Trophoblast cell (in vitro differentiated cells and primary cell): Measurements from ENCODE around the gene ITGB7.

Source experiments
- DNase-seq, 2 donors: peaks; one replicate each; pipeline ENCODE4 v3.0.0-alpha.2; 2016
- H2AFZ ChIP-seq: 2 replicates; pipeline ENCODE4 v1.6.1; 2013; ENCODE audit warnings: low read length, moderate library complexity, mild to moderate bottlenecking; ENCODE audit not compliant: insufficient read depth, poor library complexity
- H2AK5ac ChIP-seq: 2 replicates; pipeline ENCODE4 v1.6.1; 2013; ENCODE audit warnings: mild to moderate bottlenecking, low read length
- H2BK120ac ChIP-seq: 2 replicates; pipeline ENCODE4 v1.6.1; 2013; ENCODE audit warnings: low read length, mild to moderate bottlenecking, moderate library complexity; ENCODE audit not compliant: insufficient read depth, poor library complexity
- H2BK12ac ChIP-seq: 2 replicates; pipeline ENCODE4 v1.6.1; 2013; ENCODE audit warnings: mild to moderate bottlenecking, low read length, moderate library complexity
- H2BK5ac ChIP-seq: 2 replicates; pipeline ENCODE4 v1.6.1; 2013; ENCODE audit warnings: low read length, low read depth, moderate library complexity, mild to moderate bottlenecking; ENCODE audit not compliant: poor library complexity
- H3K14ac ChIP-seq: 2 replicates; pipeline ENCODE4 v1.6.1; 2013; ENCODE audit warnings: mild to moderate bottlenecking, low read length
- H3K18ac ChIP-seq: 2 replicates; pipeline ENCODE4 v1.6.1; 2013; ENCODE audit warnings: mild to moderate bottlenecking, low read length
- H3K23ac ChIP-seq: 2 replicates; pipeline ENCODE4 v1.6.1; 2013; ENCODE audit warnings: low read length
- H3K27ac ChIP-seq: 2 replicates; pipeline ENCODE4 v1.5.1; 2013; ENCODE audit warnings: low read depth, mild to moderate bottlenecking, inconsistent platforms, low read length, moderate library complexity
- H3K27me3 ChIP-seq: 2 replicates; pipeline ENCODE4 v1.6.1; 2013; ENCODE audit warnings: inconsistent platforms, mild to moderate bottlenecking, low read length, moderate library complexity; ENCODE audit not compliant: insufficient read depth
- H3K36me3 ChIP-seq, 2 experiments: 1 replicate in 1 of 2; 2 replicates in 1 of 2; pipeline ENCODE4 v1.6.1; 2013; ENCODE audit warnings: low read length in 2 of 2, mild to moderate bottlenecking in 2 of 2, moderate library complexity in 1 of 2; ENCODE audit not compliant: insufficient read depth in 2 of 2, control insufficient read depth in 1 of 2
- H3K4ac ChIP-seq: 2 replicates; pipeline ENCODE4 v1.6.1; 2013; ENCODE audit warnings: low read depth, mild to moderate bottlenecking, low read length, moderate library complexity
- H3K4me1 ChIP-seq, 2 experiments: 1 replicate in 1 of 2; 2 replicates in 1 of 2; pipeline ENCODE4 v1.6.1; 2013; ENCODE audit warnings: low read length in 2 of 2, mild to moderate bottlenecking in 2 of 2, moderate library complexity in 1 of 2; ENCODE audit not compliant: insufficient read depth in 2 of 2, control insufficient read depth in 1 of 2
- H3K4me2 ChIP-seq: 2 replicates; pipeline ENCODE4 v1.6.1; 2013; ENCODE audit warnings: inconsistent platforms, mild to moderate bottlenecking, low read length, moderate library complexity
- H3K4me3 ChIP-seq: 2 replicates; pipeline ENCODE4 v1.5.1; 2013; ENCODE audit warnings: mild to moderate bottlenecking, low read depth, low read length, inconsistent platforms
- H3K79me1 ChIP-seq: one replicate; pipeline ENCODE4 v1.6.1; 2013; ENCODE audit warnings: low read length
- H3K79me2 ChIP-seq: 2 replicates; pipeline ENCODE4 v1.6.1; 2013; ENCODE audit warnings: low read length, mild to moderate bottlenecking; ENCODE audit not compliant: control insufficient read depth, insufficient read depth, poor library complexity
- H3K9ac ChIP-seq: 2 replicates; pipeline ENCODE4 v1.6.1; 2013; ENCODE audit warnings: mild to moderate bottlenecking, low read length
- H3K9me3 ChIP-seq: 2 replicates; pipeline ENCODE4 v1.6.1; 2013; ENCODE audit warnings: low read depth, mild to moderate bottlenecking, control low read depth, inconsistent platforms, low read length; ENCODE audit not compliant: insufficient read depth
- H4K12ac ChIP-seq: 2 replicates; pipeline ENCODE4 v1.6.1; 2013; ENCODE audit warnings: low read depth, mild to moderate bottlenecking, low read length, moderate library complexity
- H4K8ac ChIP-seq: 2 replicates; pipeline ENCODE4 v1.6.1; 2013; ENCODE audit warnings: low read depth, mild to moderate bottlenecking, low read length, moderate library complexity
- H4K91ac ChIP-seq: one replicate; pipeline ENCODE4 v1.6.1; 2013; ENCODE audit warnings: low read depth, mild to moderate bottlenecking, low read length, moderate library complexity
- WGBS: extraction: QIAGEN DNeasy Blood & Tissue Kit; methylation state at CpG from one replicate; pipeline ENCODE4 v1.1.7; 2013; ENCODE audit warnings: missing lambda C conversion rate; ENCODE audit not compliant: insufficient read length, insufficient coverage; ENCODE audit errors: extremely low coverage; 5-methylcytosine and 5-hydroxymethylcytosine counted together

Gene ITGB7

DNA sequence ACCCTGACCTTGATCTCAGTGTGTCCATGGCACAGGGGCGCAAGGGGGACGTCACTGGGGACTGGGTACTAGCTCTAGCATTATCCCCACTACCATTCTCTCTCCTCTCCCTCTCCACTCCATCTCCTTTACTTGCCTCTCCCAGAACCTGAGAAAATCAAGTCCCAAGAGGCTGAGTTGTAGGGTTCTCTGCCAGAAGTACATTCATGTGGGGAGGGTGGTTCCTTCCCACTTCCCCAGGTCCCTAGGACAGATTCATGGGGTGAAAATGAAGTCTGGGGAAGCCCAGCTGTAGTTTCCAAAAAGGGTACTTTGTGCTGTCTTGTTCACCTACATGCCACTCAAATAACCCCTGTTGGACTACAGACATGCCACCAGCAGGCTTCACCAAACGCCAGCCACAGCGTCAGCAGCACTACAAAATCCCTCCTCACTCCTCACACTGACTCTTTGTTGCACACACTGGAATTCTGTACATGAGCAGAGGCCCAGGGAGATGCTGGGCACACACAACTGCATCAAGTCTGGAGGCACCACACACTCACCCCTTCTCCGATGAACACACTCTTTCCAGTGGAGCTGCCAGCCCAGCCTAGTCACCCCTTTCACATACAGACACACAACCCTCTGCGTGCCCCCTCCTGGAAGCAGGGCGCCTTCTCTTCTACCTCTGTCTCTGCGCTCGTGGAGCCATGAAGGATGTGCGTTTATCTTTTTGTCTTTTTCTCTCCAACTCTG lies 18.0 kb upstream of the ITGB7 start:
- H2BK12ac ChIP-seq: peak overlapping the region; percentile 21
- no peaks in the 10 kb centered on the region for H3K9me3 ChIP-seq
- H2AFZ ChIP-seq: peak overlapping the region; percentile 19
- peaks cover 34% of the 10 kb centered on the region in 2 experiments for H3K4me1 ChIP-seq
- H3K4me3 ChIP-seq: no peak overlapping the region
- H3K27me3 ChIP-seq: no peaks in the 10 kb centered on the region
- peaks cover 23% of the 10 kb centered on the region for H3K79me1 ChIP-seq
- peak overlapping the region; percentile 53 for H4K91ac ChIP-seq
- H3K4me2 ChIP-seq: no peak overlapping the region
- H2AK5ac ChIP-seq: peak overlapping the region; percentile 0
- peaks cover 4% of the 10 kb centered on the region for H3K79me2 ChIP-seq
- peaks cover 0 to 4% of the 10 kb centered on the region in 2 experiments for H3K36me3 ChIP-seq
- peak overlapping the region; percentile 47 for H3K14ac ChIP-seq
- no peak overlapping the region for H4K12ac ChIP-seq
- peak overlapping the region; percentile 3 for H2BK120ac ChIP-seq
- WGBS: no CpG with 5 or more reads among the region's 10 CpGs
- H2BK5ac ChIP-seq: peak overlapping the region; percentile 8
- H3K23ac ChIP-seq: no peak overlapping the region
- H3K18ac ChIP-seq: peak overlapping the region; percentile 18
- H3K9ac ChIP-seq: no peak overlapping the region
- peak overlapping the region; percentile 8 for H4K8ac ChIP-seq
- no peak overlapping the region for H3K27ac ChIP-seq
- DNase-seq: no peak
- no peak overlapping the region for H3K4ac ChIP-seq

- Histone ChIP-seq H3K4ac (peak overlapping the region; percentile 57), H2BK120ac (peak overlapping the region; percentile 57)
These were observed 17.2 kb upstream of the ITGB7 start for GRCh38 chr12:53224061-53224896.

GRCh38 chr12:53223389-53224060 lies 16.5 kb upstream of the ITGB7 start:
- peak overlapping the region; percentile 31 for H2AK5ac ChIP-seq
- H3K4me3 ChIP-seq: no peak overlapping the region
- peaks cover 0 to 4% of the 10 kb centered on the region in 2 experiments for H3K36me3 ChIP-seq
- peak overlapping the region; percentile 99 for H3K27ac ChIP-seq
- H3K18ac ChIP-seq: peak overlapping the region; percentile 84
- peak overlapping the region; percentile 86 for H4K8ac ChIP-seq
- WGBS: no CpG with 5 or more reads among the region's 16 CpGs
- H3K23ac ChIP-seq: no peak overlapping the region
- H3K4me2 ChIP-seq: peak overlapping the region; percentile 26
- no peak for DNase-seq
- H3K79me2 ChIP-seq: peaks cover 4% of the 10 kb centered on the region
- peak overlapping the region; percentile 47 for H2AFZ ChIP-seq
- peak overlapping the region; percentile 78 for H2BK120ac ChIP-seq
- H3K4me1 ChIP-seq: peaks cover 31 to 37% of the 10 kb centered on the region in 2 experiments
- H3K9me3 ChIP-seq: no peaks in the 10 kb centered on the region
- H3K4ac ChIP-seq: peak overlapping the region; percentile 57
- H3K27me3 ChIP-seq: peaks cover 2% of the 10 kb centered on the region
- peak overlapping the region; percentile 78 for H3K14ac ChIP-seq
- H3K79me1 ChIP-seq: peaks cover 28% of the 10 kb centered on the region
- H2BK5ac ChIP-seq: peak overlapping the region; percentile 66
- H4K12ac ChIP-seq: no peak overlapping the region
- H3K9ac ChIP-seq: no peak overlapping the region
- peak overlapping the region; percentile 80 for H2BK12ac ChIP-seq
- peak overlapping the region; percentile 88 for H4K91ac ChIP-seq

More at GRCh38 chr12:53224061-53224896, 17.2 kb upstream of the ITGB7 start:
- Histone ChIP-seq H2BK12ac (peak overlapping the region; percentile 85), H2AFZ (peak overlapping the region; percentile 20), H3K9me3 (no peaks in the 10 kb centered on the region), H3K18ac (peak overlapping the region; percentile 84), H3K4me1 (peaks cover 31 to 35% of the 10 kb centered on the region in 2 experiments), H4K91ac (peak overlapping the region; percentile 88), H3K23ac (no peak overlapping the region), H3K27ac (peak overlapping the region; percentile 75), H3K79me1 (peaks cover 28% of the 10 kb centered on the region), H3K14ac (peak overlapping the region; percentile 78), H3K9ac (no peak overlapping the region), H3K79me2 (peaks cover 4% of the 10 kb centered on the region), H3K36me3 (peaks cover 0 to 4% of the 10 kb centered on the region in 2 experiments), H3K4me3 (no peak overlapping the region), H3K27me3 (peaks cover 2% of the 10 kb centered on the region), H4K8ac (peak overlapping the region; percentile 86), H3K4me2 (peak overlapping the region; percentile 26), H2AK5ac (peak overlapping the region; percentile 26), H2BK5ac (peak overlapping the region; percentile 66), H4K12ac (no peak overlapping the region)
- no CpG with 5 or more reads among the region's 11 CpGs for WGBS
- no peak for DNase-seq

DNA sequence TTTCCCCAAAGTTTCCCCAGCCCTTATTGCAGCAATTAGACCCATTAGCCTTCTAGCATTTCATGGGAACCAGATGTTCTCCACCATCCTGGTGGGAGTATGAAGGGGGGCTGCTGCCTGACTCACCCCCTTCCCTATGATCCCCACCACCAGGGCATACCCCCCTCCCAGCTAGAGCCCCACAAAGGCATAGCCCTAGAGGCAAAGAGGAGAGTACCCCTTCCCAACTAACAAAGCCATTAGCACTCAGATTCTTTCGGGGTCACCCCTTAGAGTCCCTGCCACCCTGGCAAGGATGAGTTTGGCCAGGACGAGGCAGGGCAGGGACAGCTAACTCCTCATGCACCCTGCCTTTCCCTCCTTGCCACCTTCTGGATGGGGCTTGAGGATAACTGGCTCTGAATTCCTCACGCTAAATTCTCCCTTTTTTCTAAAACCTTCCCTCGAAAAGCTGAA lies 15.8 kb upstream of the ITGB7 start:
- peak overlapping the region; percentile 58 for H3K14ac ChIP-seq

More for the DNA sequence above, 15.8 kb upstream of the ITGB7 start:
- Histone ChIP-seq H3K36me3 (peaks cover 0 to 4% of the 10 kb centered on the region in 2 experiments), H3K79me2 (peaks cover 4% of the 10 kb centered on the region), H3K4ac (no peak overlapping the region), H2AFZ (peak overlapping the region; percentile 47), H3K4me1 (peaks cover 31 to 38% of the 10 kb centered on the region in 2 experiments), H4K91ac (peak overlapping the region; percentile 88), H4K12ac (no peak overlapping the region), H4K8ac (peak overlapping the region; percentile 61), H3K18ac (peak overlapping the region; percentile 33), H2AK5ac (peak overlapping the region; percentile 51), H3K79me1 (peaks cover 28% of the 10 kb centered on the region), H3K9ac (no peak overlapping the region), H2BK5ac (peak overlapping the region; percentile 59), H3K23ac (peak overlapping the region; percentile 63), H3K4me2 (no peak overlapping the region), H3K27ac (peak overlapping the region; percentile 99), H2BK120ac (peak overlapping the region; percentile 78), H2BK12ac (peak overlapping the region; percentile 97), H3K4me3 (no peak overlapping the region), H3K27me3 (peaks cover 2% of the 10 kb centered on the region), H3K9me3 (no peaks in the 10 kb centered on the region)
- no CpG with 5 or more reads among the region's 4 CpGs for WGBS
- DNase-seq: no peak
